ENCODE measurements around the gene TSEN54. TPM values are rescaled to one million over a fixed set of nuclear protein-coding genes. Genes with fewer than 3 reads are reported as not detected.

TSEN54 gene
- total RNA-seq, 2 donors from 2014 or later: 63.8 to 123 TPM

GRCh38 chr17:75523647-75524046 lies 7.3 kb downstream of the TSEN54 start:
- no peaks in the 10 kb centered on the region for H3K27me3 ChIP-seq
- TF ChIP-seq POLR2A (IDR thresholded peaks at IDR 0.05): no peak
- TF ChIP-seq CTCF (IDR thresholded peaks at IDR 0.05): no peak
- intact Hi-C loops (cut with DNase I): no loop called here
- no peak overlapping the region for H3K4me3 ChIP-seq
- 86 to 94% methylated on average over 7 of the region's 7 CpGs for WGBS, 2 donors
- H3K36me3 ChIP-seq (replicated peaks in 1 of 2; ENCODE audit: insufficient read depth in 1 of 2, low read depth in 2 of 2): peaks cover 0 to 2% of the 10 kb centered on the region in 2 donors
- ATAC-seq: no peak
- no peak for DNase-seq
- H3K27ac ChIP-seq: peak overlapping the region in 2 of 4 donors; percentile 95 to 96
- peaks cover 31% of the 10 kb centered on the region for H3K4me1 ChIP-seq
- no peaks in the 10 kb centered on the region for H3K9me3 ChIP-seq

- TF ChIP-seq POLR2A (IDR thresholded peaks at IDR 0.05): no peak
- Histone ChIP-seq H3K9me3 (no peaks in the 10 kb centered on the region), H3K4me3 (peak overlapping the region; percentile 52 to 76), H3K27ac (peak overlapping the region; percentile 87 to 96 (median 92)), H3K4me1 (peaks cover 36% of the 10 kb centered on the region), H3K36me3 (replicated peaks in 1 of 2; ENCODE audit: insufficient read depth in 1 of 2, low read depth in 2 of 2) (peaks cover 0 to 2% of the 10 kb centered on the region in 2 donors), H3K27me3 (no peaks in the 10 kb centered on the region)
- WGBS, 2 donors: 15 to 21% methylated on average over 21 to 24 of the region's 24 CpGs
- intact Hi-C loops (cut with DNase I): no loop called here
- ATAC-seq: no peak
- no peak for DNase-seq
Observed at GRCh38 chr17:75524269-75524969, 8.1 kb downstream of the TSEN54 start.

- Histone ChIP-seq H3K4me3 (peak within 1 kb of the TSS; percentile 66 to 76), H3K36me3 (replicated peaks in 1 of 2; ENCODE audit: insufficient read depth in 1 of 2, low read depth in 2 of 2) (no peaks in the 10 kb centered on the region), H3K9me3 (no peaks in the 10 kb centered on the region), H3K27me3 (no peaks in the 10 kb centered on the region), H3K27ac (peak within 1 kb of the TSS; percentile 87 to 96 (median 92)), H3K4me1 (peaks cover 40% of the 10 kb centered on the region)
- 0% methylated on average over 1 to 65 of the region's 108 CpGs for WGBS, 2 donors
- TF ChIP-seq CTCF (IDR thresholded peaks at IDR 0.05): peak; percentile 39 to 65 (median 54)
- peak; percentile 76 to 83 (median 80) for TF ChIP-seq POLR2A (IDR thresholded peaks at IDR 0.05)
- intact Hi-C loops (cut with DNase I): no loop called here
- DNase-seq: peak; percentile 91 to 93 (median 92)
- peak; percentile 90 for ATAC-seq
Observed at GRCh38 chr17:75524970-75525805, 8.9 kb downstream of the TSEN54 start, which contains the start of gene LLGL2. TSS of gene LLGL2 (plus strand) at chr17:75525697. CDS start at chr17:75543427, 17,730 bp downstream.

GRCh38 chr17:75525806-75526554 lies 9.7 kb downstream of the TSEN54 start:
- Histone ChIP-seq H3K4me3 (peak overlapping the region; percentile 24 to 66), H3K4me1 (peaks cover 48% of the 10 kb centered on the region), H3K36me3 (replicated peaks in 1 of 2; ENCODE audit: insufficient read depth in 1 of 2, low read depth in 2 of 2) (no peaks in the 10 kb centered on the region), H3K27ac (peak overlapping the region; percentile 83 to 96 (median 92)), H3K9me3 (no peaks in the 10 kb centered on the region), H3K27me3 (no peaks in the 10 kb centered on the region)
- peak in 1 of 3 donors; percentile 52 for TF ChIP-seq POLR2A (IDR thresholded peaks at IDR 0.05)
- no peak for TF ChIP-seq CTCF (IDR thresholded peaks at IDR 0.05)
- intact Hi-C loops (cut with DNase I): no loop called here
- 0% methylated on average over 7 to 52 of the region's 60 CpGs for WGBS, 2 donors
- ATAC-seq (peak; percentile 22), DNase-seq (peak; percentile 56 to 67 (median 62))
